Measurements from ENCODE around the gene HNF4A. TPM values are rescaled to one million over a fixed set of nuclear protein-coding genes. Genes with fewer than 3 reads are reported as not detected.

The HNF4A gene
- total RNA-seq, 1 donor from 2014 or later: not detected

- TF ChIP-seq CTCF (conservative IDR thresholded peaks at IDR 0.05; ENCODE audit: low read depth, low read length): no peak
- DNase-seq (ENCODE audit: low read depth): no peak
- no peak overlapping the region for H3K4me3 ChIP-seq (ENCODE audit: low read depth, low read length)
Observed at GRCh38 chr20:44418069-44418905, 62.8 kb downstream of the HNF4A start.

- no peak overlapping the region for H3K4me3 ChIP-seq (ENCODE audit: low read depth, low read length)
- no peak for DNase-seq (ENCODE audit: low read depth)
- no peak for TF ChIP-seq CTCF (conservative IDR thresholded peaks at IDR 0.05; ENCODE audit: low read depth, low read length)
Observed at GRCh38 chr20:44419131-44419844, 63.8 kb downstream of the HNF4A start.

- H3K4me3 ChIP-seq (ENCODE audit: low read depth, low read length): no peak overlapping the region
- DNase-seq (ENCODE audit: low read depth): no peak
- no peak for TF ChIP-seq CTCF (conservative IDR thresholded peaks at IDR 0.05; ENCODE audit: low read depth, low read length)
Observed at GRCh38 chr20:44420497-44420896, 65.0 kb downstream of the HNF4A start.

GRCh38 chr20:44422083-44422482, 66.6 kb downstream of the HNF4A start:
- DNase-seq (ENCODE audit: low read depth): no peak
- no peak for TF ChIP-seq CTCF (conservative IDR thresholded peaks at IDR 0.05; ENCODE audit: low read depth, low read length)
- no peak overlapping the region for H3K4me3 ChIP-seq (ENCODE audit: low read depth, low read length)

- DNase-seq (ENCODE audit: low read depth): no peak
- no peak for TF ChIP-seq CTCF (conservative IDR thresholded peaks at IDR 0.05; ENCODE audit: low read depth, low read length)
- no peak overlapping the region for H3K4me3 ChIP-seq (ENCODE audit: low read depth, low read length)
Observed at GRCh38 chr20:44423480-44423879, 68.0 kb downstream of the HNF4A start.

GRCh38 chr20:44424039-44424495, 68.6 kb downstream of the HNF4A start:
- no peak overlapping the region for H3K4me3 ChIP-seq (ENCODE audit: low read depth, low read length)
- no peak for TF ChIP-seq CTCF (conservative IDR thresholded peaks at IDR 0.05; ENCODE audit: low read depth, low read length)
- DNase-seq (ENCODE audit: low read depth): no peak

Measured in epithelial cell of proximal tubule (primary cell).